ENCODE measurements around the gene MGAT4A.
"Not testable (repeated sequence)": the region's sequence is repeated elsewhere in the genome, so short reads cannot be mapped to it uniquely, and the experiment has no call there.

Gene MGAT4A

DNA sequence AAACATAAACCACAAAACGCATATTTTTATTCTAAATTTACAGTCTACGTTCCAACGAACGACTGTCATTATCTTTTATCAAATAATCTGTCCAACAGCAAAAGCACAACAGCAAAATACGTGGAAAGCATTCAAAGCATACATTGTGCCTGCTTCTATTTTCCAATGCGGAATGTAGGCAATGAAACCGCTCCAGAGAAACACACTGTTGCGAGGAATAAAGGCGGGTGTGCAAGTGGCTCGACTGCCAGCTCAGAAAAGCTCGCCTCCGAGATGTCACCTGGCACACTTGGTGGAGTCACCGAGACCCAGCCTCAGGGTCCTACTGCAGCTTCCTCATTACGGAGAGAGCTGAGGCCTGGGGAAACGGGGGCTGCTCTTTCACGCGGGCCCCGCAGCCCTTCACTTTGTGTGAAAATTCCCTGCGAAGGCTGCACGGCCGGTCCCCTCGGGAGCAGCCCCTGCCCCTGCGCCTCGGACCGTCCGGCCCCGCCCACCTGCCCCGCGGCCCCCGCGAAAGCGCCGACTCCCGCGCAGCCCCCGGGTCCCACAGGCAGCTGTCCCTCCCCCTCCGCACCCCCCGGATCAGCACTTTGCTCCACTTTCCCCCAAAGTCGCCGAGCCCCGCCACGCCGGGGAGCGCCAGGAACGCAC lies 752 bp downstream of the MGAT4A start:
- peak; percentile 70 for DNase-seq (ENCODE audit: low spot score)

DNA sequence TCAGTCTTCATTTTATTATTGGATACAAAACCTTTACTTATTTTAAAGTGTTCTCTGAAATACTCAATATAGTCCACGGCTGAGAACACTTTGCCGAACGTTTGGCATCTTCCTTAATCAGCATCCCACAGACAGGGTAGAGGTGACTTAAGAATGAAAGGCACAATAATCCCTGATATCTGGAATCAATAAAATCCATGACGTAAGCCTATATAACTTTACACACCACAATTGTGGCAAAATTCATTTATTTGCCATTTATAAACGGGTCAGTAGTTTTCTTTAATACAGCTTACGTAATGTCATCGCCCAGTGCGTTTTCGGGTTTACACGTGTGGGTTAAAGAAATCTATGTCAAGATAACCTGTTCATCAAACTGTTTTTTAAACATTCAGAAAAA lies 1.3 kb downstream of the MGAT4A start:
- DNase-seq (ENCODE audit: low spot score) = no peak

DNA sequence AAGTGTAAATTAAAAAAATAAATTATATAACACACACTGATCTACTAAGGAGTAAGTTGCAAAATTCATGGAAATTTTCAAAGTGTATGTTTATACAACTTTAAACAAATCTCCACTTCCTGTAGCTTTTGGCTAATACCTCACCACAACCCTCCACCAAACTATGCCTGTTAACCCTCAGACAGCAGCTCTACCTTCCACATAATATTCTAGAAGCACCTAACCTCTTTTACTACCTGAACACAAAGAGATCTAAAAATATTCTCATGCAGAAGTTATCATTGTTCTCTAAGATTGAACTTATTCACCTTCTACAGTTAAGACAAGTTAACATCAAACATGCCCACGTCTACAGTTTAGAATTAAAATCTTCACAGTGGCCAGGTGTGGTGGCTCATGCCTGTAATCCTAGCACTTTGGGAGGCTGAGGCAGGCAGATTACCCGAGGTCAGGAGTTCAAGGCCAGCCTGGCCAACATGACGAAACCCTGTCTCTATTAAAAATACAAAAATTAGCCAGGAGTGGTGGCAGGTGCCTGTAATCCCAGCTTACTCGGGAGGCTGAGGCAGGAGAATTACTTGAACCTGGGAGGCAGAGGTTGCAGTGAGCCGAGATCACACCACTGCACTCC lies 2.7 kb downstream of the MGAT4A start:
- not testable (repeated sequence) for DNase-seq (ENCODE audit: low spot score)

DNA sequence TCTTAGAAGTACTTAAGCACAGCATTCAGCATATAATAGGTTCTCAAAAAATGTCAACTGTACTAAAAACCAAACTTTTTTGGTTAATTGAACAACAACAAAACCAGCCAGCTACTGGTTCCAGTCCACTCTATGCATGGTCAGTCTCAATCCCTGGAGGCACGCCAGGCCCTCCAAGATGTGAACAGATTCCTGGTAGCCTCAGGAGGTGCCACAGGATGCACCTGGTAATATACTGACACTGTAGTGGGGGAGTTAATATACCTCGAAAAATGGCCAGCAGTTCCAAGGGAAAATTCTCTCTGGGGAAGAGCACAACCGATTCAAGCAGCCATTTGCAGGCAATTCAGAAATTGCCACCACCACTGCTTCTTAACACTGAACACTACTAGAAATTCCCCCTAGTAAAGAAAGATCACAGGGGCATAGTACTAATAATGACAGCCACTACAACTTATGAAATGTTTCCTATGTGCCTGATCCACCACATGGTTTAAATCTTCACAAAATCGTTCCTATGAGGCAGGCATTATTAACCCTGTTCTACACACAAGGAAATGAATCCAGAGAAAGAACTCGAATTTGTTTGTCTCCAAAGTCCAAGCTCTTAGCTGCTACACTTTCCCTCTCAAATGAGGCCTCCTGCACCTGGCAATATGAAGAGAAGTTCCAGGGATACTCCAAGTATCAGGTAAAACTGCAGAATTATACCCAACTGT lies 3.4 kb downstream of the MGAT4A start:
- no peak for DNase-seq (ENCODE audit: low spot score)

DNA sequence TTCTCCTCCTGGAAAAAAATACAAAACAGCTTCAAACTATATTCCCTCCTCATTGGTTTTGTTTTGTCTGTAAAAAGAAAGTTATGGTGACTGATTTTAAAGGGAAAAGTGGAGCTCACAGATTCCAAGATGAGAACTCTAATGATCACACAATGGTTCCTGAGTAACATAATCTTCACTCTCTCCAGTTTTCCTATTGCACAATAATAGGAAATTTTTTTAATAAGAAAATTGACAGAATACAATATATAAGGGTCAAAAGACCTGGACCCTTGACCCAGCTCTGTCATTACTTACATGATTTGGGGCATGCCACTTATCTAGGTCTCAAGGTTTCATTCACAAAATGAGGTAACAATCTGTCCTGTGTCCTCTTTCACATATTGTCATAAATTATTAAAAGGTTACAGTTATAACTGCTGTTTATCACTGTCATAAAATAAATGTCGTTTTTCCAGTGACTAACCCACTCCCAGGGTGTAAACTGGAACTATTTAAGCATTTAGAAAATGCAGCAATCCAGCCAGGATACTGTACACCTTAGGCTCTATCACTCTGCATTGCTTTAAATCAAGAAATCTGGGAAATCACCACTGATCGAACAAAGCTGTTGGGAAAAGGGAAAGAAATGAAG lies 4.1 kb downstream of the MGAT4A start:
- DNase-seq (ENCODE audit: low spot score) = no peak

DNA sequence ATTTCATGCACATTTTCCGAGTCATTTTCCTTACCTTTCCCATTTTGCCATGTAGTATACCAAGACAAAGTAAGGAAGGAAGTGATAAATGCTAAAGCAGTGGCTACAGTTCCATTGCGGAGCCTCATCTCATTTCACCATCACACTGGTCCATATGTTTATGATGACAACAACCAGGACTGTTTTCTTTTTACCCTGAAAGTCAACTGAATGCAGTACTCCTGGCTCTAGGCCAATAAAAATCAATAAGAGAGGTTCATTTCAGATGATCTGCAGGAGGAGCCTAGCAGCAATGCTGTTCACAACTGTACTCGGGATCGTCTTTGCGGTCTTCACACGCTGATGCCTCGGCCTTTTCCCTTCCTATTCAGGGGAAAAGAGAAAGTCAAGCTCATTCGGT lies 4.7 kb downstream of the MGAT4A start:
- DNase-seq (ENCODE audit: low spot score) = no peak

DNA sequence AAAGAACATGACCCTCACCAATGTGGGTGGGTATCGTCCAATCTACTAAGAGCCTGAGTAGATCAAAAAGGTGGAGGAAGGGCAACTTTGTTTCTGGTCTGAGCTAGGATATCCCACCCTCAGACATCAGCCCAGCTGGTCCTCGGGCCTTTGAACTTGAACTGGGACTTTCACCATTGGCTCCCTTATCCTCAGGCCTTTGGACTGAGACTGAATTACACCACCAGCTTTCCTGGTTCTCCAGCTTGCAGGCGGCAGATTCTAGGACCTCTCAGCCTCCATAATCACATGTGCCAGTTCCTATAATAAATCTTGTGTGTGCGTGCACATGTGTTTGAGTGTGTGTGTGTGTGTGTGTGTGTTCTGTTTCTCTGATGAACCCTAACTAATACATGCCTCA lies 10.6 kb downstream of the MGAT4A start:
- no peak for DNase-seq (ENCODE audit: low spot score)

DNA sequence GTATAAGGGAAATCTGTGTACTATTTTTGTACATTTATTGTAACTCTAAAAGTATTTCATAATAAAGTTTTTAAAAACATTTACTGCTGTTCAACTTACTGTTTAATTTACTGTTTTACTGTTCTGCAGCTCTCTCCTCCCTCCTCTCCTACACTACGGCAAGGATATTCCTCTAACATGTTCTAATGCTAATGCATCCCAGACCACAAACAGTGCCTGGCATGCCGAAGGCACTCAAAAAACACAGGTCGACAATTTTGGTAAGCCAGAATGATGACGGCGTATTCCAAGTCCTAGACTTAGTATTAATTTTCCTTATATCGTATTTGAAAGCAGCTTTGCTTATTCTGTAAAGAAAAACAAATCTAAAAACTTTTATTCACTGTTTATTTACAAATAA lies 13.3 kb downstream of the MGAT4A start:
- DNase-seq (ENCODE audit: low spot score) = no peak

DNA sequence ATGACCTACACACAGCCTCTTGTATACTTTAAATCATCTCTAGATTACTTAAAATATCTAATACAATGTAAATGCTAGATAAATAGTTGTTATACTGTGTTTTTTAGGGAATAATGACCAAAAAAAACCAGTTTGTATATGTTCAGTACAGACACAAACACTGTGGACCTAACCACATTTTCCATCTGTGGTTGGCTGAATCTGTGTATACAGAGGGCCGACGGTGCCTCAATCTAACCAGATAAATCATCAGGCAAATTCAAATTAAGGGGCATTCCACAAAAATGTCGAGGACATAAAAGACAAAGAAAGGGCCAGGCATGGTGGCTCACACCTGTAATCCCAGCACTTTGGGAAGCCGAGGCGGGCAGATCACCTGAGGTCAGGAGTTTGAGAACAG lies 14.1 kb downstream of the MGAT4A start:
- DNase-seq (ENCODE audit: low spot score) = no peak

DNA sequence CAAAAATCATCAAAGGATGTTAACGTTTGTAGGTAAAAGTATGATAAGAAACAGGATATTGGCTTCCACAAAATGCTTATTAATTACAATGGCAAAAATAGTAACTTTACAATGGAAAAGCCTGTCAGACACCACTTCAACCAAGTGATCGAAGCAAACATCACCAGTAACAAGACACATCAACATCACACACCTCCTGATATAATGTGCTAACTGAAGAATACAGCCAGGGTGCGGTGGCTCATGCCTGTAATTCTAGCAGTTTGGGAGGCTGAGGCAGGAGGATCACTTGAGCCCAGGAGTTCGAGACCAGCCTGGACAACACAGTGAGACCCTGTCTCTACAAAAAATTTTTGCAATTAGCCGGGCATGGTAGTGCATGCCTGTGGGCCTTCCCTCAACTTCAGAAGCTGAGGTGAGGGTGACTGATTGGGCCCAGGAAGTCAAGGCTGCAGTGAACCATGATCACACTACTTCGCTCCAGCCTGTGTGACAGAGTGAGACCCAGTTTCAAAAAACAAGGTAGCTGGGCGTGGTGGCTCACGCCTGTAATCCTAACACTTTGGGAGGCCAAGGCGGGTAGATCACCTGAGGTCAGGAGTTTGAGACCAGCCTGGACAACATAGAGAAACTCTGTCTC lies 15.0 kb downstream of the MGAT4A start:
- DNase-seq (ENCODE audit: low spot score) = no peak

DNA sequence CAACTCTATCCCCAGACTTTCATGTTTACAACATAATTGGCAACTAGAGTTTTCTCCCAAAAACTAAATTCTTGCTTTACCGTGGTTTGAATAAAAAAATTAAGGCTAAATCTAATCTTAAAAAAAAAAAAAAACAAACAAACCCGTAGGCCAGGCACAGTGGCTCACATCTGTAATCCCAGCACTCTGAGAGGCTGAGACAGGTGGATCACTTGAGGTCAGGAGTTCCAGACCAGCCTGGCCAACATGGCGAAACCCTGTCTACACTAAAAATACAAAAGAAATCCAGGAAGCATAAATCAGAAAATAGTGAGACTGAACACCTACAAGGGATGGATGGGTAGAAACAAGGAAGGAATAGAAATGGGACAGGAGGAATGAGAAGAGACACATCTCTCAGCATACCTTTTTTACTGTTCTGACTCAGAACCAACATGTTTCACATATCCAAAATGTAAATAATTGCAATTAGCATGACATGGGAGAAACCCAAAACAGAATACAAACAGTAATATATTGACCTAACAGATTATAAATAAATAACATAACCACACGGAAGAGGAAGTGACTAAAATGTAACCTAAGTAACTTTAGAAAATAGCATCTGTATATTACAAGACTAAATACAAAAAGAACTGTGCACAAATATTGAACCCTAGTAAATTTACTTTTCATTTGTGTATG lies 17.5 kb downstream of the MGAT4A start:
- no peak for DNase-seq (ENCODE audit: low spot score)

DNA sequence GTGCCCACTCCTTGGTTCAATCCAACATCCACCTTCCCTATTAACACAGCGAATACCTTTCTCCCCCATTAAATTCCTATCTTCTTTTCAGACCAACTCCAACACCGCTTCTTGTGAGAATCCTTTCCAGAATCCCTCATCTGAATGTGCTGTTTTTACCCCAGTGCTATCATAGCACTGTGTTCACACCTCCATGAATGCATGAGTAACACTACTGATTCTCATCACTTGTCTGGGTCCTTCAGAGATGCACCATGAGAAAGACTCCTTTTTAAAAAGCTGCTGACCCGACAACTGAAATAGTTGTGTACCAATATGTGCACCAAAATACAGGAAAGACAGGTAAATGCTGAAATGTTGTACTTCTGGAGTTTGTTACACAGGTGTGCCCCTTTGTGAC lies 18.8 kb downstream of the MGAT4A start:
- no peak for DNase-seq (ENCODE audit: low spot score)

DNA sequence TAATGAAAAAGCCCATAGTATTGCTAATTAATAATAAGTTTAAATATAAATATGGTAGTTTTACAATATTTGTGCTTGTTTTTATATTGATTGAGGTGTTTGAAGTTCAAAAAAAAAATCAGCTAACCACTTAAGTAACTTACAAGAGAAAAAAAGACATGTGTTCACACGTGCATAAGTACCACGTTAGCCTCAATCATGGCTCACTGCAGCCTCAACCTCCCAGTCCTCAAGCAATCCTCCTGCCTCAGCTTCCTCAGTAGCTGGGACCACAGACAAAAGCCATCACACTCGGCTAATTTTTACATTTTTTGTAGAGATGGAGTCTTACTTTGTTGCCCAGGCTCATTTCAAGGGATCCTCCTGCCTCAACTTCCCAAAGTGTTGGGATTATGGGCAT lies 19.4 kb downstream of the MGAT4A start:
- DNase-seq (ENCODE audit: low spot score) = no peak

DNA sequence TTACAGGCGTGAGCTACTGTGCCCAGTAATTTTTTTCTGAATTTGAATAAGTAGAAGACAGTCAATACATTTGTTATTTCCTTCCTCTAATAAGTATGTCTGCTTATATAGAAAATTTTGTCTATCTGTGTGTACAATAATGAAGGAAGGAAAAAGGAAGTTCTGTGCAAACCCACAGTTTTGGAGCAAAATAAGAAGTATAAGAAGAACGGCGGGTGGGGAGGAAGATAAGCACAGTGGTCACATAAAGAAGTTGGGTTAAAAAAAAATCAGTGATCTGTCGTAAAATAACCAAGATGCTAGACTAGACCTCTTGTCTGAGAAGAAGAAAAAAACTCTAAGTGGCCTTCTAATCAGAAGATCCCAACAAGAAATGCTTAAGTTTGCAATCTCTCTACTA lies 20.2 kb downstream of the MGAT4A start:
- no peak for DNase-seq (ENCODE audit: low spot score)

DNA sequence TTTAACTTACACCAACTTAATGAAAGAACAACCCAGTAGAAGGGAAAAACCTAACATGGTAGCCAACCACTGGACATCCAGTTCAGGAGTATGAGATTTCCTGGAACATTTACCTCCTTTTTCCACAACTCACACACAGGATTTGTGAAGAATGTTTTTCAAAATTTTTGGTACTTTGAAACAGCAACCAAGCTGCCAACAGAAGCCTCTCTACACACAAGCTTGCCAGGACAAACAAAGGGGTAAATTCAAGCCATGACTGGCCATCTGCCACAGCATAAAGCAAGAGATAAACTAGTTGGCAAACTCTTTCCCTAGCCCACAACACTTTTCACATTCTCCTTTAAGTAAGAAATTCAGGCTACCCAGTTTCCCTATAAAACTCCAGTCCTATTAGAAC lies 21.4 kb downstream of the MGAT4A start:
- peak; percentile 83 for DNase-seq (ENCODE audit: low spot score)

DNA sequence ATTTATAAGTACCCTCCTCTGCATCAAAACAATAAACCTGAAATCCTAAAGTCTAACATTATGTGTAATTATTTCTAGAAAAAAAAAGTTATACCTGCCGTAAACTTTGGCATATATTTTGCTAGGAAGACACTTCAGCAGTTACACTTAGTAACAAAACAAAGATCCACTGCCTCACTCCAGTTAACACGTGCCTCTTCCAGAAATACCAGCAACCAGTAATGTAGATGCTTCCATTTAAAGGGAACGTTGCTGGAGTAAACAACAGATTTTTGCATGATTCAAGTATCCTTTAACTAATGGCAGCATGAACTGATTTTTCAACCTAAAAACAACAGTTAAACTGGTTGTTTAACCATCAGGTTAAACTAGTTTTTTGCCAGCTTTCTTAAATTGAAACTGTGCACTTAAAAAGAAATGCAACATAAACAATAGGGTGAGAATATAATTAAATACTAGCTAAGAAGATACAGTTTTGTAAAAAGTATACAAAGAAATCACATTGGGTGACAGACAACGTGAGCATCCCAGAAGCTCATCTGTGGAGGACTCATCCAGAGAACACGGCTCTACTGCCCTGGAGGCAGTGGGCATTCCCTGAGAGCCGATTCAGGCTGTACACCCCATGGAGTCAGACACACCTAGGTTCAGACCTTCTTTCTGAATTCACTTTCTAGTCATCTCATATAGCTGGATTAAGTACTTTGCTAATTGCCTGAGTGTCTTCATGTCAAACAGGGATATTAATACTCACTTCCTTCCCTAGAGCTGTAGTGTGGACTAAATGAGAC lies 22.3 kb downstream of the MGAT4A start:
- DNase-seq (ENCODE audit: low spot score) = no peak

DNA sequence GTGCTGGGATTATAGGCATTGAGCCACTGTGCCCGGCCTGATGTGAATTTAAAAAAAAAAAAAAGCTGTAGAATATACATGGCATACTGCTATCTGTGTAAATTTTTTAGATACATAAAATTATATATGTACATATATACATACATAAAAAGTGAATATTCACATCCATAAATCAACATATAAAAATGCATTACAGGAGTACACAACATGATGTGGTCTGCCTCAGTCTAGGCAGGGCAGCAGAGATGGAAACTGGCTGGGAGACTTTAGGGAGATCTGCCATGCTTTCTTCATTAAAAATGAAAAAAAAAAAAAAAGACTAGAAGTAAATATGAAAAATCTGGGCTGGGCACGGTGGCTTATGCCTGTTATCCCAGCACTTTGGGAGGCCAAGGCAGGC lies 24.3 kb downstream of the MGAT4A start:
- DNase-seq (ENCODE audit: low spot score) = no peak

DNA sequence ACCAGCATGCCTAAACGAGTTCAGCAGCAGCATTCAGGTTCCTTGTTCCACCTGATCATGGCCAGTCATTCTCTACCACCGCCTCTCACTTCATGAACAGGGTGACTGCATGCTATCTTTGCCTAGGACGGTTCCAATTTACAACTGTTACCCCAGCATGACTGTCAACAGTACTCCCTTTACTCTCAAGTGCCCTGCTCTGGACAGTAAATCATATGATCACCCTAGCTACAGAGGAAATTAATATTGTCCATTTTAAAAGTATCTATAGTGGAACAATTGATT lies 25.7 kb downstream of the MGAT4A start:
- no peak for DNase-seq (ENCODE audit: low spot score)

DNA sequence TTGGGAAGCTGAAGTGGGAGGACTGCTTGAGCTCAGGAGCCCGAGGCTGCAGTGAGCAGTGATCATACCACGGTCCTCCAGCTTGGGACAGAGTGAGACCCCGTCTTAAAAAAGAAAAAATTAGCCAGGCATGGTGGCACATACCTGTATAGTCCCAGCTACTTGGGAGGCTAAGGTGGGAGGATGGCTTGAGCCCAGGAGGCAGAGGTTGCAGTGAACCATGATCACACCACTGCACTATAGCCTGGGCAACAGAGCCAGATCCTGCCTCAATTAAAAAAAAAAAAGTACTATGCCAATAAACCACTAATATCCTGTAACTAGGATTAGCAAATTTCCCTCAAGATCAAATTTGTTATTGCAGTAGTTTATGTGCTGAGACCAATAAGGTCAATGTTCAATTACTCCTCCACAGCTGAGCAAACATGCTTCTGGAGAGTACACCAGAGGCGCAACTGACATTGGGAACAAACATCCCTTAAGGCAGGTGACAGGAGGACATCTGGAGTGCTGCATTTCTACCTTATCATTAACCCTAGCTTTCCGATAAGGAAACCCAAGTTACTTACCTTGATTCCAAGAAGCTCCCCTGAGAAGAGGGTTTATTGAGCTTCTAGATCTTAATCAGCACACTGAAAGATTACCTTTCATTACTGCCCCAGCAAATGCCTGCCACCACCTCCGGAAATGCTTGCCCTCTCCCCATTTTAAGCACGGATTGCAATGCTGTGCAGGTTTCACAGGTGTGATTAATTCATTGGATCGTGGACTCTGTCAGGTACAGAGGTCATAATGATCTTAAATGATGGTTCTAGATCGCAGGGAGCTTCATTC lies 26.2 kb downstream of the MGAT4A start:
- no peak for DNase-seq (ENCODE audit: low spot score)

DNA sequence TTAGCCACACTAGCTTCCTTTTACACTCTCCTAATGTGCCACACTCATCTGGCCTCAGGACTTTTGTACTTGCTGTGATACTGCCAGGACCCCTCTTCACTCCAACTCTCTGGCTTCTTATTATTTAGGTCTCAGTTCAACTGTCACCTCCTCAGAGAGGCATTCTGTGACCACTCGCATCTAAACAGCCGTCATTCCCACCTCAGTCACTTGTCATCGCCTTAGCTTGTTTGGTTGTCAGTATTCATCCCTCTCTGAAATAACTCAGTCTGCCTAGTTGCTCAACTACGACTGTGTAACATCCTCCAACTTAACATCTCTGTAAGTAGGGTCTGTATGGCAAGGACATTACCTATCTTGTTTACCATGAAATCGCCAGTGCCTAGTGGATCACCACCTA lies 27.2 kb downstream of the MGAT4A start:
- DNase-seq (ENCODE audit: low spot score) = no peak
